ENCODE results near the gene ZNF280C. TPM values are rescaled to one million over a fixed set of nuclear protein-coding genes. Genes with fewer than 3 reads are reported as not detected.
A peak's percentile ranks its signal among the peaks of the same experiment; 100 is the strongest.

The ZNF280C gene
- total RNA-seq, 1 donor from 2014 or later = 14.5 TPM

DNA sequence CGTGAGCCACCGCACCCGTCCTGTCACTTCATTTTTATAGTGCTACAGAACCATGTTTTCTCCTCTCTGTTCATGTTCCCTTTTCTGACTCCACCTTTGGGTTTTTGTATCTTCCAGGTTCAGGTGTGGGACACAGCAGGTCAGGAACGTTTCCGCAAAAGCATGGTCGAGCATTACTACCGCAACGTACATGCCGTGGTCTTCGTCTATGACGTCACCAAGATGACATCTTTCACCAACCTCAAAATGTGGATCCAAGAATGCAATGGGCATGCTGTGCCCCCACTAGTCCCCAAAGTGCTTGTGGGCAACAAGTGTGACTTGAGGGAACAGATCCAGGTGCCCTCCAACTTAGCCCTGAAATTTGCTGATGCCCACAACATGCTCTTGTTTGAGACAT is 84.5 kb downstream of the ZNF280C start:
- peaks cover 14% of the 10 kb centered on the region for H3K9me3 Mint-ChIP-seq
- H3K36me3 Mint-ChIP-seq = peaks cover 4% of the 10 kb centered on the region
- TF ChIP-seq, protein P1, sequence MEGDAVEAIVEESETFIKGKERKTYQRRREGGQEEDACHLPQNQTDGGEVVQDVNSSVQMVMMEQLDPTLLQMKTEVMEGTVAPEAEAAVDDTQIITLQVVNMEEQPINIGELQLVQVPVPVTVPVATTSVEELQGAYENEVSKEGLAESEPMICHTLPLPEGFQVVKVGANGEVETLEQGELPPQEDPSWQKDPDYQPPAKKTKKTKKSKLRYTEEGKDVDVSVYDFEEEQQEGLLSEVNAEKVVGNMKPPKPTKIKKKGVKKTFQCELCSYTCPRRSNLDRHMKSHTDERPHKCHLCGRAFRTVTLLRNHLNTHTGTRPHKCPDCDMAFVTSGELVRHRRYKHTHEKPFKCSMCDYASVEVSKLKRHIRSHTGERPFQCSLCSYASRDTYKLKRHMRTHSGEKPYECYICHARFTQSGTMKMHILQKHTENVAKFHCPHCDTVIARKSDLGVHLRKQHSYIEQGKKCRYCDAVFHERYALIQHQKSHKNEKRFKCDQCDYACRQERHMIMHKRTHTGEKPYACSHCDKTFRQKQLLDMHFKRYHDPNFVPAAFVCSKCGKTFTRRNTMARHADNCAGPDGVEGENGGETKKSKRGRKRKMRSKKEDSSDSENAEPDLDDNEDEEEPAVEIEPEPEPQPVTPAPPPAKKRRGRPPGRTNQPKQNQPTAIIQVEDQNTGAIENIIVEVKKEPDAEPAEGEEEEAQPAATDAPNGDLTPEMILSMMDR (IDR thresholded peaks at IDR 0.05; ENCODE audit: unreplicated experiment) = no peak
- peaks cover 10% of the 10 kb centered on the region for H3K4me1 Mint-ChIP-seq
- no peak overlapping the region for H3K27ac Mint-ChIP-seq
- H3K27me3 Mint-ChIP-seq (ENCODE audit: low read depth) = no peaks in the 10 kb centered on the region
- DNase-seq (ENCODE audit: low spot score in 2 of 2, unreplicated experiment in 2 of 2) = no peak
- H3K4me3 Mint-ChIP-seq = no peak overlapping the region

DNA sequence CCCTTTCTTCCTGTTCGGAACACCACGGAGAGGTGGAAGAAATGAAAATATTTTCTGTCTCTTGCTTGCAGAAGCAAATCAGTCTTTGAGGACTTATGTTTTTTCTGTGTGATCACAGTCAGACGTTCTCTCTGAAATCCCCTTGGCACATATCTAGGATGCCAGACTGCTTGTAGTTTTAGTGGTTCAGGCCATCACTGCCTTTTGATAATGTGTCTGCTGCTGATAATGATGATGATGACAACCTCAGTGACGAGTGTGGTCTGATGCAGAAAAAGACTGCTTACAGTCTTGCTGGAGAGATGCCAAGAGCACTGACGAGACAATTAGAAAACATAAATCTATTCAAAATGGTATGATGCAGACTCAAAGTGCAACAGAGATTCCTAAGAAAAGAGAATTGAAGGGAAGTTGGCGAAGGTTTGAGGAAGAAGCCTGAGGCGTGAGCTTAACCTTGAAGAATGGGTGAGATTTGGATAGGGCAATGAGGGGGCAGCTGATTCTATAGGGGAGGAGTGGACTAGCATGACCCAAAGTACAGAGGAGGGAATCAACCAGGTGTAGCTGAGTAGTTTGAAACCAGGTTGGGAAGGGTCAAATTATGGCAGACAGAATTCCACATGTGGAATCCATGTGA is 89.0 kb downstream of the ZNF280C start:
- no peaks in the 10 kb centered on the region for H3K27me3 Mint-ChIP-seq (ENCODE audit: low read depth)
- TF ChIP-seq, protein P1 (IDR thresholded peaks at IDR 0.05; ENCODE audit: unreplicated experiment) = no peak
- H3K9me3 Mint-ChIP-seq = peaks cover 19% of the 10 kb centered on the region
- DNase-seq (ENCODE audit: low spot score in 2 of 2, unreplicated experiment in 2 of 2) = no peak
- H3K4me3 Mint-ChIP-seq = no peak overlapping the region
- H3K36me3 Mint-ChIP-seq = peaks cover 6% of the 10 kb centered on the region
- H3K27ac Mint-ChIP-seq = peak overlapping the region; percentile 80
- H3K4me1 Mint-ChIP-seq = peaks cover 14% of the 10 kb centered on the region

DNA sequence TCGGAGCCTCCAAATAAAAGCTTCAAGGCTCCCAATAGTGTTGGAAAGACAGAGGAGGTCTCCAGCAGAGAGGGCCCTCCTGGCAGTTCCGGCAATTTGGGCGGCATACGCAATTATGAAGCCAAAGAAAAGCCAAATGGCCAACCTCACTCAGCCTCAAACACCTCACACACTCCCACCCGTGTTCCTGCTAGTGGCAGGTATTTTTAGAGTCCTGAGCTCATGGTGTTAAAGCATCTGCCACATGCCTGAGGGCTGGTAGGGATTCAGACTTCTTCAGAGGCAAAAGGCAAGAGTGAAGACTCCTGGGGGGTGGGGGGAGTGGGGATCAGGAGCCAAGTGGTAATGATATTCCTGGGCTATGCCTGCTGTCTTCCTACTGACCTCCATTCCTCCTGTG is 89.5 kb downstream of the ZNF280C start:
- no peak for DNase-seq (ENCODE audit: low spot score in 2 of 2, unreplicated experiment in 2 of 2)
- H3K9me3 Mint-ChIP-seq = peaks cover 16% of the 10 kb centered on the region
- H3K36me3 Mint-ChIP-seq = peaks cover 3% of the 10 kb centered on the region

DNA sequence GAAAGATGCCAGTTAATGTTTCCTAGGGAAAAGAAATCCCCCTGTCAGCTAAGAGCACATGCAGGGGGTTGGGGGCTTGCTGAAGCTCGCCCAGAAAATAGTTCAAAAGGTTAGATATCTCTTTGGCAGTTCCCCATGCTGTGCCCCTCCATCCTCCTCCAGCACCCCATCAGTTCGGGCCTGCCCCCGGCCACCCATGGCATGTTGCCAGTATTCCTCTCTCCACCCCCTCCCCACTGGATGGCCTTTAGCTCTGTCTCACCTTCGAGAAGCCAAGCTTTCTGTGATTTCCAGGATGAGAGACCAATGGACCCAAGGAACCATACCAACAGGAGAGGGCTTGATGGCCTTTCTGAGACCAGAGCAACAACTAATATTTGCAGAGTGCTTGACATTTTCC is 91.8 kb downstream of the ZNF280C start:
- peaks cover 35% of the 10 kb centered on the region for H3K4me1 Mint-ChIP-seq
- no peak overlapping the region for H3K4me3 Mint-ChIP-seq
- TF ChIP-seq, protein P1 (IDR thresholded peaks at IDR 0.05; ENCODE audit: unreplicated experiment) = no peak
- no peak overlapping the region for H3K27ac Mint-ChIP-seq
- H3K27me3 Mint-ChIP-seq (ENCODE audit: low read depth) = no peaks in the 10 kb centered on the region
- no peak for DNase-seq (ENCODE audit: low spot score in 2 of 2, unreplicated experiment in 2 of 2)
- peaks cover 14% of the 10 kb centered on the region for H3K9me3 Mint-ChIP-seq
- peaks cover 2% of the 10 kb centered on the region for H3K36me3 Mint-ChIP-seq

More for the DNA sequence above, 89.5 kb downstream of the ZNF280C start:
- TF ChIP-seq, protein P1 (IDR thresholded peaks at IDR 0.05; ENCODE audit: unreplicated experiment) = no peak
- Mint-ChIP-seq H3K27me3 (ENCODE audit: low read depth) (no peaks in the 10 kb centered on the region), H3K4me1 (peaks cover 17% of the 10 kb centered on the region), H3K27ac (peak overlapping the region; percentile 80), H3K4me3 (no peak overlapping the region)

DNA sequence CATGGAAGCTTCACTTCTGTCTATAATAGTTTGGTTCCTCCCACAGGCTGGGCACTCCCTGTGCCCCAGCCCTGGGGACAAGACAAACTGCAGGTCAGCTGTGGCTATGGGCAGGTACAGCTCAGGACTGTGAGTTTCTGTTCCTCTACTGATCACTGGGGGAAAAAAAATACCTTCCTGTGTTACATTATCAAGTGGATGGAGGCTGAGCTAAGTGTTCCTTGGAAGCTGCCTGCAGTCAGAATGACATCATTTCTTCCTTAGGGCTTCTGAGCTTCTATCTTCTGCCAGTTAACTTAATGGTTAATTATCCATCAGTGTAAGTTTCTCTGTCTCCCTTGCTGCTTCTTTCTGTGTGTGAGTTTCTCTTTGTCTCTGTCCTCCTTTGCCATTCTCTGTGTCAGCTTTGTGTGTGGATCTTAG is 92.3 kb downstream of the ZNF280C start:
- no peak for DNase-seq (ENCODE audit: low spot score in 2 of 2, unreplicated experiment in 2 of 2)
- H3K4me1 Mint-ChIP-seq = peaks cover 35% of the 10 kb centered on the region
- no peaks in the 10 kb centered on the region for H3K27me3 Mint-ChIP-seq (ENCODE audit: low read depth)
- H3K9me3 Mint-ChIP-seq = peaks cover 14% of the 10 kb centered on the region
- H3K27ac Mint-ChIP-seq = no peak overlapping the region
- H3K36me3 Mint-ChIP-seq = peaks cover 2% of the 10 kb centered on the region
- H3K4me3 Mint-ChIP-seq = no peak overlapping the region
- TF ChIP-seq, protein P1 (IDR thresholded peaks at IDR 0.05; ENCODE audit: unreplicated experiment) = no peak

All from mesothelial cell of epicardium (in vitro differentiated cells).